HG02610 (cell line): ENCODE measurements around the gene HMCN2.
"Not testable (repeated sequence)": the region's sequence is repeated elsewhere in the genome, so short reads cannot be mapped to it uniquely, and the experiment has no call there.

Experiments used
- ATAC-seq: cut with Tn5 transposase; IDR thresholded peaks from one replicate; pipeline ENCODE4 v1.9.1; 2021; ENCODE audit warnings: mild to moderate bottlenecking, moderate library complexity; ENCODE audit not compliant: unreplicated experiment

HMCN2 gene

DNA sequence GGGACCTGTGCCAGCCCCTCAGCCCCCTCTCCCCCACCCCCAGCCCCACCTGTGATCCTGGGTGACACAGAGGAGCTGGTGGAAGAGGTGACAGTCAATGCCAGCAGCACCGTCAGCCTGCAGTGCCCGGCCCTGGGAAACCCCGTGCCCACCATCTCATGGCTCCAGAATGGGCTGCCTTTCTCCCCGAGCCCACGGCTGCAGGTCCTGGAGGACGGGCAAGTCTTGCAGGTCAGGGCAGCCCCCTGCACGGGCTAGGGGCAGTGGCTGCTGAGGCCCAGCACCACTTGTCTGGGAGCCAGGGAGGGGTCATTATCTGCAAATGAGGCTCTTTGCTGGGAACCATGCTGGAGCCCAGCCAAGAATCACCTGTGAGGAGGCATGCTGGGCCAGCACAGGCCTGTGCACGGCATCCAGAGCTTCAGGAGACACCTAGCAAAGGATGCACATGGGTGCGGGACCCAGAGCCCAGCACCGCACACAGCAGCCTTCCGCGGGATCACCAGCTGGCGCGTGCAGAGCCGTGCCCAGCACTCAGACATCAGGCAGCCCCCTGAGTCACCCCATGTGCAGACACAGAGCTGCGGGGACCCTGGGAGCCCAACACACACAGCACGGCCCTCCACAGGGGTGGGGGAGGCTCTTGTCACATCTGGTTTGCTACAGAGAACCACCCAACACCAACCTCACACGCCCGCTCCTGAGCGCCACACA, 117.2 kb downstream of the HMCN2 start:
- ATAC-seq = no peak

DNA sequence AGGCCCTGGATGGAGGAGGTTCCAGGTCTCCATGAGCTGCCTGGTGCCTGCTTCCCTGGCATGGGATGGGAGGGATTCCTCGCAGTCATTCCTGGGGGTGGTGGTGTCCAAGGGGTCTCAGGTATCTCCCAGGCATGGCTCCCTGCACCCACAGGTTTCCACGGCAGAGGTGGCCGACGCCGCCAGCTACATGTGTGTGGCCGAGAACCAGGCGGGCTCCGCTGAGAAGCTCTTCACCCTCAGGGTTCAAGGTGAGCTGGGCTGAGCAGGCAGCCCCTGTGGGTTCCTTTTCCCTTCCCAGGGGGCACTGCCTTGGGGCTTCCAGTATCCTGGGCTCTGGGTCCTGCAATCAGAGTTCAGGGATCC, 117.8 kb downstream of the HMCN2 start:
- ATAC-seq = no peak

DNA sequence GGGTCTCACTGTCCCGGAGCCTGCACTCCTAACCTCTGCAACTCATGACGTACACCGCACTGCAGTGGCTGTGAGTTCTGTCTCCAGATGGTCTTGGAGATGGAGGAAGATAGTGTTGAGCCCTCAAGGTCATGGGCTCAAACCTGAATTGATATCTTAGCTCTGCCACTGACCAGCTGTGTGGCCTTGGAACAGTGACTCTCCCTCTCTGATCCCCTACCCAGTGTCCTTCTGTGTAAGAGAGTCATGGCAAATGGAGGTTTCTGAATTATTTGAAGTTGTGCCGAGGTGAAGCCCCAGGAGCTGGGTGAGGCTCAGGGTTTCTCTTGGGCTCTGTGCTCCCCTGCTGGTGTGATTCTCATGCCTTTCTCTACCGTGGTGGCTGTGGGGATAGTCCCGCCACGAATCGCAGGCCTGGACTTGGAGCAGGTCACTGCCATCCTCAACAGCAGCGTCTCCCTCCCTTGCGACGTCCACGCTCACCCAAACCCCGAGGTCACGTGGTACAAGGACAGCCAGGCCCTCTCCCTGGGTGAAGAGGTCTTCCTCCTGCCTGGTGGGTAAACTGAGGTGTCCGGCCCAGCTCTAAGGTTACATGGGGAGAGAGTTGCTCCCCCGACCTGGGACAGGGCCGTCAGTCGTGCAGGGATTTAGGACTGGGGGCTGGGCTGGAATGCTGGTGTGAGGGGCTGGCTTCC, 118.6 kb downstream of the HMCN2 start:
- ATAC-seq = no peak

DNA sequence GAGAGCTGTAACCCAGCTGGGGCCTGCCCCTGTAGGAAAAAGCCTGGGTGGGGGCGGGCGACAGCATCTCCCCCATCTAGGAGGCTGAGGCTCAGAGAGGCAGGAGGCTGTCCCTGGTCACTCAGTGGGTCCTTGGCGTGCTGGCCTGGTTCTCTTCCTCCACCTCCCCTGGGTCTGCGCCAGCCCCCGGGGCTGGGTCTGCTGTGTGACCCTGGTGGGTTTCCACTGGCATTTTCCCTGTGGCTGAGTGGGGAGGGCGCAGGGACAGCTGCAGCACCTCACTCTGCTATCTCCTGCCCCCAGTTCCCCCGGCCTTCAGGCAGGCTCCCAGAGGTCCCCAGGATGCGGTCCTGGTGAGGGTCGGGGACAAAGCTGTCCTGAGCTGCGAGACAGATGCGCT, 119.7 kb downstream of the HMCN2 start:
- no peak for ATAC-seq

DNA sequence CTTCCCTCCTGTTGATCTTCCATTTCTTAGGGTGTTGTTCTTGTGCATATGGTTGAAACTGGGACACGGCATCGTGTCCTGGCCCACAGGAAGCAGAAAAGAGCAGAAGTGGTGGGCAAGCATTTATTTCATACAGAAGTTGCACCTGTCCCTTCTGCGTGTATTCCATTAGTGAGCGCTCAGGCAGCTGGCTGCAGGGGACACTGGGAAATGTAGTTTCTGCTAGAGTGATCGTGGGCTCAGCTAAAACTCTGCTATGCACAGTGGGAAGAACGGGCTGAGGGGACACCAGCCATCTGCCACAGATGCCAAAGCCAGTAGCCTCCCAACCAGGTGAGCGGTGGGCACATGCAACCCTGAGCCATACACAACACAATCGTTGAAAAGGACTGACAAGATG, 121.8 kb downstream of the HMCN2 start:
- ATAC-seq = no peak

DNA sequence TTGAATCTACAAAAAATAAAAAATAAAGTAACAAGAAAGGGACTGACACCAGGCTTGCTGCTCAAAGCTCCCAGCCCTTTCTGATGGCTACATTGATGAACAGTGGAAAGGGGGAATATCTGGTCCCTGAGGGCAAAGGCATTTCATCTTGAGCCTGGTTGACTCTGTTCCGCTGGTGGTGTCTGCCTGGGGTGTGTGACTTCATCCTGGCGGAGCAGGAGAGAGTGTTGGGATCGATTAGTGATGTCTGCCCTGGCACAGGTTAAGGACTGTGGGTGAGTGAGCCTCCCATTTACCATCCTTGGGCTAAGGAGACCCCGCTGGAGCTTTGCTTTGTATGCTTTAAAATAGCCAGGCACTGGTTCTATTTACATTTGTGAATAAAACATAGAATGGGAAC, 122.3 kb downstream of the HMCN2 start:
- no peak for ATAC-seq

DNA sequence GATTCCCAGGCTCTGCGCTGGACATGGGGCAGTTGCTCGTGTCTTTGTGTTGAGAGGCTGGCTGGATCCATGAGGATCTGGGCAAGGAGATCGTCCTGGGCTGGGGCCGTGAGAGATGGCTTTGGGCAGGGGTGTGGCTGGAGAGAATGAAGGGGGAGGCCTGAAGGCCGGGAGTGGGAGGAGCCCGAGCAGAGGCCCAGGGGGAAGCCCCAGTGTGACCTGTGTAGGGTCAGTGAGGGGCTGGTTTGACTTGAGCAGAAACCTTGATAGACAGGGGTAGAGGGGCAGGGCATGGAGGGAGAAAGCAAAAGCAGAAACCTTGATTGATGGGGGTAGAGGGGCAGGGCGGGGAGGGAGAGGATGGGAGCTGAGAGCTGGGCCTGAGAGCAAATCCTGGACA, 124.8 kb downstream of the HMCN2 start:
- ATAC-seq = no peak

DNA sequence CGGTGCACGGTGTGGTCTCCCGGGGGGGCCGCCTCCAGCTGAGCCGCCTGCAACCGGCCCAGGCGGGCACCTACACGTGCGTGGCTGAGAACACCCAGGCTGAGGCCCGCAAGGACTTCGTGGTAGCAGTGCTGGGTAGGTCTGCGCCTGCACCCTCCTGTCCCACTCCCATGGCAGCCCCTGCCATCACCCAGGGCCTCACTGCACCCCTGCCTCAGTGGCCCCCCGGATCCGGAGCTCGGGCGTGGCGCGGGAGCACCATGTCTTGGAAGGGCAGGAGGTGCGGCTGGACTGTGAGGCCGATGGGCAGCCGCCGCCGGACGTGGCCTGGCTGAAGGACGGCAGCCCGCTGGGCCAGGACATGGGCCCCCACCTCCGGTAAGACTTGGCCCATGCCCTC, 125.4 kb downstream of the HMCN2 start:
- no peak for ATAC-seq

DNA sequence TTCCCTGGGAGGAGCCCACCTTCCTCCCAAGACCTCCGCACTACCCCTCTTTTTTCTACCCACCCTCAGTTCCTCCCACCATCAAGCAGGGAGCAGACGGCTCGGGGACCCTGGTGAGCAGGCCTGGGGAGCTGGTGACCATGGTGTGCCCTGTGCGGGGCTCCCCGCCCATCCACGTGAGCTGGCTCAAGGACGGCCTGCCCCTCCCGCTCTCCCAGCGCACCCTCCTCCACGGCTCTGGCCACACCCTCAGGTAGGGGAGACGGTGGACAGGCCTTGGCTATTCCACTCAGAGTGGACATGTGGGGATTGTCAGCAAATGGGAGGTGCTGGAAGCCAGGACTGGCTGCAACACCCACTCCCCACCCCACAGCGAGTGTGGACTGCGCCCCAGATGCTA, 126.3 kb downstream of the HMCN2 start:
- no peak for ATAC-seq

DNA sequence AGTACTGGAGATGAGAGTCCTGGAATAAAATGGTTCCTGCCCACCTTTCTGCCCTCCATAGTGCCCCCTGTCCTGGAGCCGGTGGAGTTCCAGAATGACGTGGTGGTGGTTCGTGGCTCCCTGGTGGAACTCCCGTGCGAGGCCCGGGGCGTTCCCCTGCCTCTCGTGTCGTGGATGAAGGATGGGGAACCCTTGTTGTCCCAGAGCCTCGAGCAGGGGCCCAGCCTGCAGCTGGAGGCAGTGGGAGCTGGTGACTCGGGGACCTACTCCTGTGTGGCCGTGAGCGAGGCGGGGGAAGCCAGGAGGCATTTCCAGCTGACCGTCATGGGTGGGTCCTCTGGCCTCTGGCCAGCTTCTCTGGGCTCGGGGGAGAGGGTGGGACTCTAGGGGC, 128.1 kb downstream of the HMCN2 start:
- ATAC-seq = no peak

DNA sequence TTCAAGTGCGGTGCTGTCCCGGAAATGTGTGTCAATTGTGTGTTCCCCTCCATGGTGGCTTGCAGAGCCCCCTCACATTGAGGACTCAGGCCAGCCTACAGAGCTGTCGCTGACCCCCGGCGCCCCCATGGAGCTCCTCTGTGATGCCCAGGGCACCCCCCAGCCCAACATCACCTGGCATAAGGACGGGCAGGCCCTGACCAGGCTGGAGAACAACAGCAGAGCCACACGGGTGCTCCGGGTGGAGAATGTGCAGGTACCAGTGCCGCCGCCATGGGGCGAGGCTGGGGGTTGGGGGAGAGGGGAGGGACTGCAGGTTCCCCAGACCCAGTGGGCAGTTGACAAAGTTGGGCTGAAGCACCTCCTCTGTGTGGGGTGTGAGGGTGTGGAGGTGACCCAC, 128.8 kb downstream of the HMCN2 start:
- no peak for ATAC-seq

DNA sequence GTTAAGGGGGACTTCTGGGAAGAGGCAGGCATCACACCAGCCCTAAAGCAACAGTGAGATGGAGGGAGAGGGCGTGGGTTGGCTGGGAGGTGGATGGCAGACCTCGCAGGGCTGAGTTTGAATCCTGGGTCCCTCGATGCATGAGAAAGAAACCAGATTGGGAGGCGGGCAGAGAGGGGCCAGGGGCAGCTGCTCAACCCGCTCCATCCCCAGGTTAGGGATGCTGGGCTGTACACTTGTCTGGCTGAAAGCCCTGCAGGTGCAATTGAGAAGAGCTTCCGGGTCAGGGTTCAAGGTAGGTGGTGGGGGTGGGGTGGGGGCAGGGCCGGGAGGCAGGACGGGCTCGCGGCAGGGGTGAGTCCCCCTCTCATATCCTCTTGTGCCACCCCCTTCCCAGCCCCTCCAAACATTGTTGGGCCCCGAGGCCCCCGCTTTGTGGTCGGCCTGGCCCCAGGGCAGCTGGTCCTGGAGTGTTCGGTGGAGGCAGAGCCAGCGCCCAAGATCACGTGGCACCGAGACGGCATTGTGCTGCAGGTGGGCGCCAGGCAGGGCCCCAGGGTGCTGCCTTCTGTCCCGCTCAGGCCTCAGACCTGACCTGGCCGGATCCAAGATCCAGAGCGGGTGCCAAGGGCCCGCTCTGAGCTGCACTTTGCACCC, 129.4 kb downstream of the HMCN2 start:
- no peak for ATAC-seq

DNA sequence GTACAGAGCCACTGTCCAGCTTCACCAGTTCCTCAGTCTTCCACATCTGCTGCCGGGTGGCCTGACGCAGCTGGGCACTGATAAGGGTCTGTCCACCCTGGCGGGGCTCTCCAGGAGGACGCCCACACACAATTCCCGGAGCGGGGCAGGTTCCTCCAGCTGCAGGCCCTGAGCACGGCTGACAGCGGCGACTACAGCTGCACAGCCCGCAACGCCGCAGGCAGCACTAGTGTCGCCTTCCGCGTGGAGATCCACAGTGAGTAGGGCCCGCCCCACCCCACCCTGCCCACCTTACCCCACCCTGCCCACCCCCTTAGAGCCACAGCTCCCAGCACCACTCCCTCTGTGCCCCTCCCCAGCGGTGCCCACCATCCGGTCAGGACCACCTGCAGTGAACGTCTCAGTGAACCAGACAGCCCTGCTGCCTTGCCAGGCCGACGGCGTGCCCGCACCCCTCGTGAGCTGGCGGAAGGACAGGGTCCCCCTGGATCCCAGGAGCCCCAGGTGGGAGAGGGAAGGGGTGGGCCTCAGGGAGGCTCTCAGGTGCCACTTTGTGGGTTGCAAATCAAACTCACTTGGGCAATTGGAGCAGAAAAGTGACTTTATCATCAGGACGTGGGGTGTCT, 130.4 kb downstream of the HMCN2 start:
- ATAC-seq = no peak

DNA sequence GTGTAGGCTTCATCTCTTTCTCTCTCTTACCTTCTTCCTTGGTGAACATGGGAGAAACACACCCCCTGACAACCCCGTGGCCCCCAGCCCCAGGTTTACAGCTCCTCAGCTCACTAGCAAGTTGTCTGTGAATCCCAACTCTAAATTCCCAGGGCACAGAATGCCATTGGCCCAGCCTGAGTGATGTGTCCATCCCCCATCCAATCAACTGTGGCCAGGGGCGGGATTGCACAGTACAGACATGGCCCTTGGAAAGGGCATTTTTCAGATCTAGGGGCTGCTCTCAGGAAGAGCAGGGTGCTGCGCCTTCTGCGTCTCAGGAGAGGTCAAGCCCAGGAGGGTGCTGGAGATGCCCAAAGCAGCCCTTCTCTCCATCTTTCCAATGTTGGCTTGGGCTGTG, 131.0 kb downstream of the HMCN2 start:
- no peak for ATAC-seq

DNA sequence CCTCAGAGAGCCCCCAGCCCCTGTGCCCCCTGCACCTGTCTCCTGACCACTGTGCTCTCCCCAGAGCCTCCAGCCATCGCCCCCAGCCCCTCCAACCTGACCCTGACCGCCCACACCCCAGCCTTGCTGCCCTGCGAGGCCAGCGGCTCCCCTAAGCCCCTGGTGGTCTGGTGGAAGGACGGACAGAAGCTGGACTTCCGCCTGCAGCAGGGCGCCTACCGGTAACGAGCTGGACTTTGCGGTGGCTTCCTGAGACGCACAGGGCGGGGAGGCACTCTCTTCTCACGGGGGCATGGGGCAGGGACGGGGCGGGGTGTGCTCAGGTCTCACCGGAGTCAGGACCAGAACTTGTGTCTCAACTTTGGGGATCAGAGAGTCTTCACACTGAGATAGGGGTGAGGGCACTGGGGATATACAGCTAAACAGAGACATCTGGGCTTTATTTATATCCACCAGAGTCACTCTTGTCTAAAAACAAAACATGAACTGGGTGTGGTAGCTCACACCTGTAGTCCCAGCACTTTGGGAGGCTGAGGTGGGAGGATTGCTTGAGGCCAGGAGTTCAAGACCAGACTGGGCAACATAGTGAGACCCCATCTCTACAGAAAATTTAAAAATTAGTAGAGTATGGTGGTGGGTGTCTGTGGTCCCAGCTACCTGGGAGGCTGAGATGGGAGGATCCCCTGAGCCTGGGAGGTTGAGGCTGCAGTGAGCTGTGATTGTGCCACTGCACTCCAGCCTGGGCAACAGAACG, 133.1 kb downstream of the HMCN2 start:
- ATAC-seq = no peak

DNA sequence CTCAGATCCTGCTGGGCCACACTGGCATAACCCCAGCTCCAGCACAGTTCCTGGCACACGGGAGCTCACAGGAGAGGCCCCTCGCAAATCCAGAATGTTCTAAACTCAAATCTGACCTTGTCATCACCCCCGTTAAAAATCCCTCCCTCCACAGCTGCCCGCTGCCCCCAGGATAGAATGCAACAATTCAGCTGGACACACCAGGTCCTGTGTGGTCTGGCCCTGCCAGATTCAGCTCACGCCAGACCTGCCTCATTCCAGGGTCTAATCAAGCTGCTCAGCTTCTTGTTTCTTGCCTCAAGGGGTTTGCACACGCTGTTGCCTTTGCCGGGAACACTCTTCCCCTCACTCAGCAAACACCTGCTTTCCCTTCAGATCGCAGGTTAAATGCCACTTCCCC, 134.2 kb downstream of the HMCN2 start:
- no peak for ATAC-seq

DNA sequence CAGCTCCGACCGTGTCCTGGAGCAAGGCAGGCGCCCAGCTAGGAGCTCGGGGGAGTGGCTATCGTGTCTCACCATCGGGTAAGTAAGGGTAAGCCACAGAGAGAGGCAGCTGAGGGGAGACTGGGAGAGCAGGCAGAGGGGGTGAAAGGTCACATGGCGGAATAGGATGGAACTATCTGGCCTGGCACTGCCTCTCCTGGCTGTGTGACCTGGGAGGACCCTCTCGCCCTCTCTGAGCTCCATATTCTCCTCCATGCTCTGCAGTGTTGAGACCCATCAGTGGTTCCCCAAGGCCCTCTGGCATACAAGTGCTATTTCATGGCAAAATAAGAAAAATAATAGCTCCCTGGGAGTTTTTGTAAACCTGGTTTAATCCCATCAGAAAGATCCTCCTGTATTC, 135.3 kb downstream of the HMCN2 start:
- ATAC-seq = no peak

DNA sequence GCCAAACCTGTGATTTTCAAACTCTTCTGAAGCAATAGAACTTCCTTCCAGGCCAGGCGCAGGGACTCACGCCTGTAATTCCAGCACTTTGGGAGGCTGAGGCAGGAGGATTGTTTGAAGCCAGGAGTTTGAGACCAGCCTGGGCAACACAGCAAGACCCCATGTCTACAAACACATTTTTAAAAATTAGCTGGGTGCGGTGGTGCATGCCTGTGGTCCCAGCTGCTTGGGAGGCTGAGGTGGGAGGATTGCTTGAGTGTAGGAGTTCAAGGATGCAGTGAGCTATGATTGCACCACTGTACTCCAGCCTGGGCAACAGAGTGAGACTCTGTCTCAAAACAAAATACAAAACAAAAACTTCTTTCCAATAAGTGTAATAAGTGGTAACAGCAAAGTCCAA, 136.2 kb downstream of the HMCN2 start:
- not testable (repeated sequence) for ATAC-seq

DNA sequence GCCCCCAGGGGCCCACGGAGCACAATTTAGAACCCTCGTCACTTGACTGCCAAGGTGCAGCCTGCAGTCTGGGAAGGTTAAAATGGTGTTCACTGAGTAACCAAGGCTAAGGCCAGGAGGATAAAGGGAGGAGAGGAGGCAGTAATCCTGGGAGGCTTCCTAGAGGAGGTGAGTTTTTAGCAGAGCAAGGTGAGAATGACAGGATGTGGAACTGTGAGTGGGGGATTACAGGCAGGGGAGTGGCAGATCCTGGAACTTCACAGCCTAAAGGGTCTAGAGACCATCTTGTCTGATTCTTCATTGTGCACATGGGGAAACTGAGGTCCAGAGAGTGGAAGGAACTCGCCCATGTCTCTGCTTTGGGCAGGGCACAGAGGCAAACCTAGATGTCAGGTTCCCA, 136.7 kb downstream of the HMCN2 start:
- ATAC-seq = no peak

DNA sequence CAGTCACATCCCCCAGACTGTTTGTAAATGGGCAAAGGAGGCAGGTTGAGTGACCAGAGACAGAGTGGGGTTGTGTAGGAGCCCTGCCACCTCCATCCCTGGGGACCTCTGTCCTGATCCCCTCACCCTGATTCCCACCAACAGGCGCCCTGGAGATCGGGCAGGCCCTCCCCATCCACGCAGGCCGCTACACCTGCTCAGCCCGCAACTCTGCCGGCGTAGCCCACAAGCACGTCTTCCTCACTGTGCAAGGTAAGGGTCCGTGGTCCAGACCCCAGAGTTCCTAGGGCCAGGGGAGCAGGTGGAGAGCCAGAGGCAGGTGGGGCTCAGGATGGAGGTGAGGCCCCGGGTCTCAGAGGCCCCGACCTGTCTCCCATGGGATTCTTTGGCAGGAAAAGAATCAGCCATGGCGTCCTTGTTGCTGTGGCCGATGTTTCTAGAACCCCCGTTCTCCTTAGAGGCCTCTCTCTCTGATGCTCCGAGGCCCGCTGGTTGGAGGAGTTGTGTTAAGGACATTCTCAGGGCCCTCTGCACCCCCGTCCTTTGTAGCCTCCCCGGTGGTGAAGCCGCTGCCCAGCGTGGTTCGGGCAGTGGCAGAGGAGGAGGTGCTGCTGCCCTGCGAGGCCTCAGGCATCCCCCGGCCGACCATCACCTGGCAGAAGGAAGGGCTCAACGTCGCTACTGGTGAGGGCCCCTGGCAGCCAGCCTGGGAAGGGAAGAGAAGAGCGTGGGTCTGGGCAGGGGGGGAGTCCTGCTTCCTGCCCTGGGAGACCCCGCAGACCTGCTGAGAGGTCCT, 137.3 kb downstream of the HMCN2 start:
- no peak for ATAC-seq
